CD4-positive, alpha-beta T cell treated with Interleukin-12 subunit alpha and Interleukin-12 subunit beta, for 1 hour (primary cell): ENCODE measurements around the gene ELP5.
"Not testable (repeated sequence)": the region's sequence is repeated elsewhere in the genome, so short reads cannot be mapped to it uniquely, and the experiment has no call there.

Source experiments
- DNase-seq: peaks from one replicate; pipeline ENCODE4 v3.0.0-alpha.2; 2020

Gene ELP5

GRCh38 chr17:7237761-7238419 is 14.1 kb upstream of the ELP5 start:
- DNase-seq, result peak; percentile 90

DNA sequence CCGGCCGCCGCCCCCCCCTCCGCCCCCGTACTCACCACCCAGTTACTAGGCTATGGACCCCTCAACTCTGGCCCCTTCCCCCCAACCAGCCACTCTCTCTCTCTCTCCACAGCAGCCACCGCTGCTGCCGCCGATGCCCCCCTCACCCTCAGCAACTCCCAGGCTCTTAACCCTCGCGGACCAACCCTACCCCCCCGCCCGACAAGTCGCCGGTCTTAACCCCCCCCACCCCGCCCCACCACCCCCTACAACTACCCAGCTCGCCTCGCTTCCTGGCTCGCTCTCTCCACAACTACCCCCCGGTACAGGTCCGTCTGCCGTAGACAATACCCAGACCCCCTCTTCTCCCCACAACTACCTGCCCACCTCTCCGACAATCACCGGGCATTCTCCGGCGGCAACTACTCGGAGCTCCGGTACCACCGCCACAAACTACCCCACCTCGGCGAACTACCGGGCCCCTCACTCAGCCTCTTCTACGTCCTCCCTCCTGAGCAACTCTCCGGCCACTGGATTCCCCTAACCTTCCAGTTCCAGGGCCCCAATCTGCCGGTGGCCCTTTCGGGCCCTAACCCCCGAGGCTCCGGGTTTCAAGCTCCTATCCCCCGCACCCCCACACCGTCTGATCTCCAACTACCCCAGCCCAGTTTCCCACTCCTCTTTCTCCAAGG is 13.5 kb upstream of the ELP5 start:
- peak; percentile 58 for DNase-seq

GRCh38 chr17:7239091-7240027 is 12.7 kb upstream of the ELP5 start, which contains the start of gene PHF23:
Gene PHF23 (minus strand): TSS chr17:7239457. CDS start chr17:7239279, 178 bp downstream.
- peak; percentile 99 for DNase-seq

GRCh38 chr17:7240375-7240774 is 11.6 kb upstream of the ELP5 start:
- DNase-seq, result no peak

GRCh38 chr17:7241090-7241733 is 10.8 kb upstream of the ELP5 start:
- DNase-seq, result no peak

DNA sequence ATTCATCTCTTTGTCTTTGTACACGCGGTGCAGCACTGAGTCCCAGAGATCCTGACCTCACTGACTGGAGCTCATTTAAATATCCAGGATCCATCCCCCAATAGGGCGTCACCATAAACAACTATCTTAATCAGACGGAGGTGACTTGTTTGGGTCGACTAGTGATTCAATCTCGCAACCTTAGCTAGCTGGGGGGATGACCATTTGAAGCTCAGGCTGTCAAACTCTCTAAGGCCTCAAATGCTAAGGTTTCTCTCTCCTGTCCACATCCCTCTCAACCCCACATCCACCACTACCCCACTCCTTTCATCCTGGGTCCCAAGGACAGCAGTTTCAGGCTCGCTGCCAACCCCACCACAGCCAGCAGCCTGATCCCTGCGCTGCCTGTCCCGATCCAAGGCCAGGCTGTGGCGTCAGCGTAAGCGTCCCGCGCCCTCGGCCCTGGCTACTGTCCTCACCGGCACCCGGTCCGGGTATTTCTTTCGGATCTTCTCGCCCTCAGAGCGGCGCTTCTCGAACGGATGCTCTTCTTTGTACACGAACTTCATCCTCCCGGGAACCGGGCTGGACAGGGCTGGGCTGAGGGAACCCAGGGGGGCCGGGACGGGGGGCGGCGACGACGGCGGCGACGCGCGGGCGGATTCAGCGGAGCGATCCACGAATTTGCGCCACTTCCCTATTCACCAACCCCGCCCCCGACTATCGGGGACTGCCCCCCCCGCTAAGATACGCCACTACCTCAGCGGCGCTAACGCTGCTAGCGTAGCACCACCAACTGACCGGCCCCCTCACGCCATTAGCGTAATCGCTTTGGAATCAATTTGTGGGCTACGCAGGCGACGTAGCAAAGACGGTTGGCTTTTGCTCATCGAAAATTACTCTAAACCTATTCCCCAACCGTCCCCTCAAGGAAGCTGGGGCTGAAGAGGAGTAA is 10.0 kb upstream of the ELP5 start, which contains the start of gene GABARAP:
GABARAP (minus strand) TSS at position 667 of the 934 bp plus-strand sequence; CDS start at position 548, 119 bp downstream.
- peak; percentile 94 for DNase-seq

GRCh38 chr17:7242717-7243452 is 9.1 kb upstream of the ELP5 start:
- peak; percentile 94 for DNase-seq

GRCh38 chr17:7243453-7243729 is 8.6 kb upstream of the ELP5 start:
- DNase-seq, result no peak

- not testable (repeated sequence) for DNase-seq
These were observed 8.2 kb upstream of the ELP5 start for GRCh38 chr17:7243838-7244237.

- DNase-seq, result no peak
These were observed 5.2 kb upstream of the ELP5 start for GRCh38 chr17:7246779-7247178.

GRCh38 chr17:7248796-7249195 is 3.2 kb upstream of the ELP5 start:
- DNase-seq, result no peak

DNA sequence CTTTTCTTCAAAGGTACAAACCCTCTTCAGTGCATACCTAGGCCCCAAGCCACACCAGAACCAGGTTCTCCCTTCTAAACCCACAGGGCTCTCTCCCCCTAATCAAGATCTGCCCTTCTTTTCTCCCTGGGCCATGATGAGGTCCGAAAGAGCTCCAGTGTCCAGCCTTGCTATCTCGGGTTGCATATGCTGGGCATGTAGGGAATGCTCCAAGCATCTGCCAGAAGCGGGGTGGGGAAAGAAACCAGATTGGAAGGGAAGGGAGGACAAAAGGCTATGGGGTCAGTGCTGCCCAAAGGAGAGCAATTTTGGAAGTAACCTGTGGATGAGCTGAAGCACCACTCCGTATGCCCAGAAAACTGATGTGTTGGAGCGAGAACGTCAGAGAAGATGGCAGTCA is 2.8 kb upstream of the ELP5 start:
- DNase-seq, result no peak

- no peak for DNase-seq
These were observed 2.2 kb upstream of the ELP5 start for GRCh38 chr17:7249830-7250229.

GRCh38 chr17:7250695-7251627 is 1.1 kb upstream of the ELP5 start:
- peak; percentile 73 for DNase-seq

DNA sequence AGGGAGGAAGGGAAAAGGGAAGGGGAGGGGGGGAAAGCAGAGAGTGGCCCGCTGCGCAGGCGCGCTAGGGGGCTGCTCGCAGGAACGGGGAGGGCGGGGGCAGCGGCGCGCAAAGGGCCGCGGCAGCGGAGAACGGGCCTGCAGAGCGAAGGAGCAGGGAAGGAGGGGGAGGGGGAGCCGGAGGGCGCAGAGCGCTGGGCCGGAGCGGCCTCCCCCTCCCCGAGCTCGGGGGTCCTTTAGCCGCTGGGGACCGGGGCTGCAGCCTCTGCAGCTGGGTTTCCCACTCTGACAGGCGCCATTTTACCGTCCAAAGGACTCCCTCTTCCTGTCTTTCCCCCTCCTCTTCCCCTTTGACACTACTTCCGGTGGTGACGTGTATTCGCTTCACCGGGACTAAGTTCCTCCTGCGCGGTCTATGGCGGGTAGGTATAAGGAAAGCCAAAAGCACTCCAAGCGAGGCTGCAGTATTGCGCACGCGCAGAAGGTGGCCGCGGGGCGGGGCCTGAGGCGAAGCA is 297 bp upstream of the ELP5 start, which contains the start of gene CTDNEP1:
CTDNEP1 (minus strand) TSS at position 74 of the 515 bp plus-strand sequence. CDS start 438 bp downstream, outside the sequence.
- DNase-seq, result peak; percentile 98

GRCh38 chr17:7253082-7253481 is 1.1 kb downstream of the ELP5 start:
- no peak for DNase-seq

- DNase-seq, result no peak
These were observed 2.5 kb downstream of the ELP5 start for GRCh38 chr17:7254511-7254910.

- DNase-seq, result no peak
These were observed 4.9 kb downstream of the ELP5 start for GRCh38 chr17:7256766-7257456.
